ENCODE measurements around the gene BTRC.

DNA sequence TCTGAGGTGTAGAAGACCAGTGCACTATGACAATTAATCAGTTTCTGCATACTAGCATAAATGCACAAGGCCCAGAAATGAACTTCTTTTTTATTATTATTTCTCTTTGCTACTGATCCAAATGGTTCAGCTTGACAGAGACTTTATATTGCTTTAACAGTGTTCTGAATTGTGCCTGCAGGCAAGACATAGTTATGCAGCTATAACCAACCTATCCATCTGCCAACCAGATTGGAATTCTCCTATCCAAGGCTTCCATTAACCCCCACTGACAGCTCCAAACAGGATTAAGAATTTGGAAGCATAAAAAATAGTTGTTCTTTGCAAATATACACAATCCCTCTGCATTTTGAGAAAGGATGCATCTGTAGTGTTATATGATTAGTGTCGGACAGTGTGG is 98.2 kb downstream of the BTRC start:
- no peak for TF ChIP-seq CTCF (IDR thresholded peaks at IDR 0.05)
- no peak for TF ChIP-seq POLR2A (IDR thresholded peaks at IDR 0.05)

Data from prostate gland (tissue), 2 donors.